HL-60 (cell line): ENCODE data around the gene IRAK2.

Source experiments
- DNase-seq, 2 experiments: peaks; one replicate each; pipeline ENCODE4 v3.0.0-alpha.2; 2010 to 2020; ENCODE audit warnings: low read depth in 1 of 2, low spot score in 1 of 2
- H3K27ac ChIP-seq: fragments of 250-450 bp; sonication (Bioruptor Pico); replicated peaks from 2 replicates; pipeline ENCODE4 v1.5.1; 2020; ENCODE audit warnings: mild to moderate bottlenecking, moderate library complexity
- H3K27me3 ChIP-seq: fragments of 250-450 bp; sonication (Bioruptor Pico); 2 replicates; pipeline ENCODE4 v1.5.1; 2021; ENCODE audit warnings: mild to moderate bottlenecking, moderate library complexity; ENCODE audit not compliant: insufficient read depth, poor library complexity, severe bottlenecking
- H3K4me3 ChIP-seq: replicated peaks from 2 replicates; pipeline ENCODE4 v1.5.1; 2011; ENCODE audit warnings: mild to moderate bottlenecking, control low read depth, low read length; ENCODE audit not compliant: insufficient read depth
- CTCF ChIP-seq: IDR thresholded peaks from one replicate; pipeline ENCODE4 v1.5.1; 2011; ENCODE audit warnings: low read length, control low read depth, inconsistent platforms; ENCODE audit not compliant: insufficient read depth
- GABPA ChIP-seq: IDR thresholded peaks from 2 replicates; pipeline ENCODE4 v1.6.1; 2012; ENCODE audit warnings: low read depth
- POLR2AphosphoS5 ChIP-seq: IDR thresholded peaks from 2 replicates; pipeline ENCODE4 v1.6.1; 2012; ENCODE audit warnings: low read depth
- REST ChIP-seq: IDR thresholded peaks from 2 replicates; pipeline ENCODE4 v1.6.1; 2012; ENCODE audit warnings: low read depth; ENCODE audit not compliant: insufficient replicate concordance
- SPI1 ChIP-seq: IDR thresholded peaks from 2 replicates; pipeline ENCODE4 v1.6.1; 2012; ENCODE audit warnings: low read depth, mild to moderate bottlenecking, borderline replicate concordance

The IRAK2 gene

GRCh38 chr3:10195366-10196089 lies 30.8 kb downstream of the IRAK2 start:
- no peak for TF ChIP-seq POLR2AphosphoS5
- peak; percentile 12; the same call in 1 of the 2 replicates for TF ChIP-seq SPI1
- no peak for TF ChIP-seq REST
- no peak for TF ChIP-seq CTCF
- no peak for TF ChIP-seq GABPA
- H3K27me3 ChIP-seq, result no peaks in the 10 kb centered on the region
- no peak overlapping the region for H3K27ac ChIP-seq
- no peak overlapping the region for H3K4me3 ChIP-seq
- DNase-seq, result no peak

- DNase-seq, result no peak
- H3K4me3 ChIP-seq, result no peak overlapping the region
- TF ChIP-seq SPI1 (no peak), POLR2AphosphoS5 (no peak), CTCF (no peak), REST (no peak)
- H3K27me3 ChIP-seq, result no peaks in the 10 kb centered on the region
- no peak overlapping the region for H3K27ac ChIP-seq
These were observed 31.8 kb downstream of the IRAK2 start for GRCh38 chr3:10196389-10197052.

- TF ChIP-seq SPI1 (no peak), REST (no peak), CTCF (no peak), POLR2AphosphoS5 (no peak), GABPA (no peak)
- Histone ChIP-seq H3K27me3 (no peaks in the 10 kb centered on the region), H3K27ac (peak overlapping the region; percentile 60), H3K4me3 (no peak overlapping the region)
- no peak for DNase-seq
These were observed 33.5 kb downstream of the IRAK2 start for GRCh38 chr3:10198226-10198625.
